ENCODE measurements around the gene SH3RF1.

- TF ChIP-seq POLR2A (IDR thresholded peaks at IDR 0.05; ENCODE audit: low read depth, low read length), result no peak
- no peak for TF ChIP-seq POLR2AphosphoS5 (IDR thresholded peaks at IDR 0.05; ENCODE audit: low read depth, low read length)
- TF ChIP-seq TAF1 (IDR thresholded peaks at IDR 0.05; ENCODE audit: low read depth, low read length), result no peak
- no peak for TF ChIP-seq PAX5 (IDR thresholded peaks at IDR 0.05; ENCODE audit: insufficient read depth, low read length, severe bottlenecking)
- TF ChIP-seq POU2F2 (IDR thresholded peaks at IDR 0.05; ENCODE audit: low read depth, low read length), result no peak
- TF ChIP-seq SPI1 (IDR thresholded peaks at IDR 0.05; ENCODE audit: low read depth, low read length), result no peak
Measured at GRCh38 chr4:169203891-169204290, 66.9 kb downstream of the SH3RF1 start.

Data from GM12891 (cell line).